Activated T-cell treated with anti-CD3 and anti-CD28 coated beads, Interleukin-2, amount 50 U/mL, for 72 hours (primary cell): Measurements from ENCODE around the gene RHO. TPM values are rescaled to one million over a fixed set of nuclear protein-coding genes. Genes with fewer than 3 reads are reported as not detected.

Experiments used
- ATAC-seq, 2 donors: fragments of 150-1000 bp; cut with Tn5 transposase; replicated peaks in 1 of 2; 2 replicates each; pipeline ENCODE4 v1.10.0; 2021; ENCODE audit warnings: moderate library complexity in 2 of 2, mild to moderate bottlenecking in 1 of 2
- DNase-seq, 2 donors: peaks; one replicate each; pipeline ENCODE4 v3.0.0; 2021 to 2022; ENCODE audit warnings: mixed read lengths in 1 of 2
- H3K27ac Mint-ChIP-seq: one replicate; pipeline ENCODE4 v1.8.0; 2022; ENCODE audit warnings: mild to moderate bottlenecking, moderate library complexity, mixed read lengths
- H3K27me3 Mint-ChIP-seq: one replicate; pipeline ENCODE4 v1.8.0; 2022; ENCODE audit warnings: low read depth, mixed read lengths
- H3K36me3 Mint-ChIP-seq, 2 donors: one replicate each; pipeline ENCODE4 v1.8.0; 2022; ENCODE audit warnings: mixed read lengths in 2 of 2, mild to moderate bottlenecking in 1 of 2; ENCODE audit not compliant: insufficient read depth in 2 of 2
- H3K4me1 Mint-ChIP-seq: one replicate; pipeline ENCODE4 v1.8.0; 2022; ENCODE audit warnings: low read depth, mixed read lengths
- H3K4me3 Mint-ChIP-seq, 2 donors: one replicate each; pipeline ENCODE4 v1.8.0; 2022; ENCODE audit warnings: mild to moderate bottlenecking in 2 of 2, mixed read lengths in 2 of 2, moderate library complexity in 2 of 2
- H3K9me3 Mint-ChIP-seq, 2 donors: one replicate each; pipeline ENCODE4 v1.8.0; 2022; ENCODE audit warnings: mixed read lengths in 2 of 2
- total RNA-seq, 2 donors: library from RNA; stranded (reverse); gene quantifications; one replicate each; pipeline ENCODE4 v1.2.3, GENCODE V29; 2022

RHO gene
- total RNA-seq, 2 donors from 2014 or later: not detected

DNA sequence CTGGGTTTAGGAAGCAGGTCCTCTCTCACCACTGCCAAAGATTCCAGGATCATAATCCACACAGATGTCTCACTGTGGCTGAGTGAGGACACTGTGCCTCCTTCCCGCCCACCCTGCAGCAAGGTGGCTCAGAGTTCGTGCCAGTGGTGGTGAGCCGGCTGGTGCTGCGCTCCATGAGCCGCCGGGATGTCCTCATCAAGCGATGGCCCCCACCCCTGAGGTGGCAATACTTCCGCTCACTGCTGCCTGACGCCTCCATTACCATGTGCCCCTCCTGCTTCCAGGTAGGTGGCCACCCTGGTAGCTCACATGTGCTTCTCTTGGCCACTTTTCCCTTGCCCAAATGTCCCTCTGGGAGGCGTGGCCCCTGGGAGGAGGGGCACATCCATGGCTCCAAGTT lies 9.0 kb upstream of the RHO start:
- no peak overlapping the region for H3K4me3 Mint-ChIP-seq
- no peaks in the 10 kb centered on the region for H3K27me3 Mint-ChIP-seq
- no peak for ATAC-seq
- no peak for DNase-seq
- H3K4me1 Mint-ChIP-seq: no peaks in the 10 kb centered on the region
- H3K27ac Mint-ChIP-seq: no peak overlapping the region
- H3K36me3 Mint-ChIP-seq: peaks cover 0 to 2% of the 10 kb centered on the region in 2 donors
- H3K9me3 Mint-ChIP-seq: no peaks in the 10 kb centered on the region

DNA sequence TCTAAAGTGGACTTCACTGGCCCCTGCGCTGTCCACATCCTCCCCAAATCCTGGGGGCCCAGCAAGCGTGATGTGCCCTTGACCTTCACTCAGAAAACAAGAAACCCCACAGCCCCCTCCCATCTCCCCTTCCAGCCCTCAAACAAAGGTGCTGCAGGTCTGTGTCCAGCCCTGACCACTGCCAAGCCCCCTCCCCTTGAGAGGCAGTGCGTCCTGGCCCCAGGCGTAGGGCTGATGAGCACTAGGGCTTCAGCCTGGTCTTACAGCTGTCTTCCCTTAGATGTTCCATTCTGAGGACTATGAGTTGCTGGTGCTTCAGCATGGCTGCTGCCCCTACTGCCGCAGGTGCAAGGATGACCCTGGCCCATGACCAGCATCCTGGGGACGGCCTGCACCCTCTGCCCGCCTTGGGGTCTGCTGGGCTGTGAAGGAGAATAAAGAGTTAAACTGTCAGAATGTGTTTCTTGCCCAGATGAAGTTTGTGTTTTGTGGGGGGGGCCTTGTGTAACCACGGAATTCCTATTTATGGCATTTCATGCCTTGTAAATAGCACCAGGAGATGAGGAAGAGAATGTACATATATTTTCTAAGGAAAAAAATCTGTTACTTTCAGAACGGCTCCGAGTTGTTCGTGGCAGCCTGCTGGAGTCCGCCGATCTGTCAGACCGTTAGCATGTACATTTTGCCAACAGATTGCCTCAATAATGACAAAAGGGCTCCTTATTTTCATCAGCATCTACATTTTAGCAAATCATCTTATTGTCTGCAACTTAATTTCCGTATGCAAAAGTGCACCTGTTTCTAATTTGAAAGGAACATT lies 8.3 kb upstream of the RHO start:
- no peak overlapping the region for H3K27ac Mint-ChIP-seq
- H3K27me3 Mint-ChIP-seq: no peaks in the 10 kb centered on the region
- H3K36me3 Mint-ChIP-seq: peaks cover 0 to 2% of the 10 kb centered on the region in 2 donors
- H3K9me3 Mint-ChIP-seq: no peaks in the 10 kb centered on the region
- ATAC-seq (no peak), DNase-seq (no peak)
- H3K4me1 Mint-ChIP-seq: no peaks in the 10 kb centered on the region
- H3K4me3 Mint-ChIP-seq: no peak overlapping the region

DNA sequence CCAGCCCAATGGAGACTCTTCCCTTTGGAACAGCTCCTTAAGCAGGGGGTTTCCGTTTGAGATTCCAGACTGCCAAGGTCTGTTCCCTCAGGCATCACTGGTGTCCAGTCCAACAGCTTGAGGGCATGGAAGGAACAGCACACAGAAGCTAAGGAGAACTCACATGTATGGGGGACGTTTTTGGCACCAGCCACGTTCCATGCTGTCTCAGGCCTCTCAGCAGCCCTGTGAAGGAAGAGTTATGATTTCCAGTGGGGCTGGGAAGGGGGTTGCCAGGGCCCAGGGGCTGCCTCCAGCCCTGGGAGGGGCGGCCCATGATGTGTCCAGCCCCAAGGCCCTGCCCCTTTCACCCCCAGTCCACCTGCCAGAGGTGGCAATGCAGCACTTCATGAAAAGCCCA lies 7.5 kb upstream of the RHO start:
- Mint-ChIP-seq H3K4me1 (peaks cover 4% of the 10 kb centered on the region), H3K27me3 (no peaks in the 10 kb centered on the region), H3K4me3 (no peak overlapping the region), H3K36me3 (peaks cover 0 to 2% of the 10 kb centered on the region in 2 donors), H3K9me3 (no peaks in the 10 kb centered on the region), H3K27ac (no peak overlapping the region)
- DNase-seq: no peak
- ATAC-seq: no peak

DNA sequence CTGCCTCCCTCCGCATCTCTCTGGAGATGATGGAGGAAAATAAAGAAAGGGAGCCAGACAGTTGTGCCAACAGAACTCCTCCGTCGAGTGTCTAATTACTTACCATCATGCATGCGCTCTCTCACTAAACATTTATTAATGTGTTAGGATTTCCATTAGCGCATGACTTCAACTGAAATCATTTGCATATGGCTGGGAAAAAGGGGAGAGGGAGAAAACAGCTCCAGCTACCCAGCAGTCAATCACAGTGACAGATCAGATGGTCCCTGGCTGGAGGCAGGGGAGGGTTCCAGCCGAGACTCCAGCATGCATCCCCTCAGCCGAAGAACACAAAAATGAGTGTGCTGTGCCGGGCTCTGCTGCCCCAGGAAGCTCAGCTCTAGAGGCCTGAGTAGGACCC lies 6.8 kb upstream of the RHO start:
- Mint-ChIP-seq H3K27ac (no peak overlapping the region), H3K36me3 (peaks cover 0 to under 1% of the 10 kb centered on the region in 2 donors), H3K9me3 (no peaks in the 10 kb centered on the region), H3K4me1 (peaks cover 8% of the 10 kb centered on the region), H3K27me3 (no peaks in the 10 kb centered on the region), H3K4me3 (no peak overlapping the region)
- DNase-seq (no peak), ATAC-seq (no peak)

DNA sequence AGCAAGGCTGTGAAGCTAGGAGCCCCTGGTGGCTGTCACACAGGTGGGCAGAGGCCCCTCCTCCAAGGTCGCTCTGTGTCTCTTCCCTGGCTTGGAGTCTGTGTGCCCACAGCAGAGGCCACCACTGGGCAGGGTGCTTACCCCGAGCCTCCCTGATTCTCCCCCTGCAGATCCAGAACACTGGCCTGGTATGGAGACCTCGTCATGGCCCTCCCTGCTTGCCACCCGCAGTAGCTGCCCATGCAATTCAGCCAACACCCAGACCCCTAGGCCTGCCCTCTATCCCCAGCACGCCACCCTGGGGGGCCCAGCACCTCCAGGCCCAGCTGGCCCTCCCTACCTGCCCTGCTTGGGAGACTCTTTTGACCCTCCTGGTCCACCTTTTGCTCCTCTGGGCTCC lies 5.5 kb upstream of the RHO start:
- Mint-ChIP-seq H3K4me1 (peaks cover 8% of the 10 kb centered on the region), H3K27me3 (no peaks in the 10 kb centered on the region), H3K9me3 (no peaks in the 10 kb centered on the region), H3K36me3 (no peaks in the 10 kb centered on the region), H3K4me3 (no peak overlapping the region), H3K27ac (no peak overlapping the region)
- ATAC-seq: no peak
- no peak for DNase-seq

DNA sequence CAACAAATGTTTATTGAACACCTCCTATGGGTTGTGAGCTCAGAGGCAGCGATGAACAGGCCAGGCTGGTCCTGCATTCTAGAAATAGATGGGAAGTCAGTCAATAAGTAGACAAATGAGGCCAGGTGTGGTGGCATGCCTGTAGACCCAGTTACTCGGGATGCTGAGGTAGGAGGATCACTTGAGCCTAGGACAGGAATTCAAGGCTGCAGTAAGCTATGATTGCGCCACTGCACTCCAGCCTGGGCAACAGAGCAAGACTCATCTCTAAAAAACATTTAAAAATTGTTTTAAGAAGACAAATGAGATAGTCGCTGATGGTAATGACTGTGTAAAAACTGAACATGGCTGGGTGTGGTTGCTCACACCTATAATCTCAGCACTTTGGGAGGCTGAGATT lies 4.4 kb upstream of the RHO start:
- no peak overlapping the region for H3K4me3 Mint-ChIP-seq
- H3K27me3 Mint-ChIP-seq: no peaks in the 10 kb centered on the region

DNA sequence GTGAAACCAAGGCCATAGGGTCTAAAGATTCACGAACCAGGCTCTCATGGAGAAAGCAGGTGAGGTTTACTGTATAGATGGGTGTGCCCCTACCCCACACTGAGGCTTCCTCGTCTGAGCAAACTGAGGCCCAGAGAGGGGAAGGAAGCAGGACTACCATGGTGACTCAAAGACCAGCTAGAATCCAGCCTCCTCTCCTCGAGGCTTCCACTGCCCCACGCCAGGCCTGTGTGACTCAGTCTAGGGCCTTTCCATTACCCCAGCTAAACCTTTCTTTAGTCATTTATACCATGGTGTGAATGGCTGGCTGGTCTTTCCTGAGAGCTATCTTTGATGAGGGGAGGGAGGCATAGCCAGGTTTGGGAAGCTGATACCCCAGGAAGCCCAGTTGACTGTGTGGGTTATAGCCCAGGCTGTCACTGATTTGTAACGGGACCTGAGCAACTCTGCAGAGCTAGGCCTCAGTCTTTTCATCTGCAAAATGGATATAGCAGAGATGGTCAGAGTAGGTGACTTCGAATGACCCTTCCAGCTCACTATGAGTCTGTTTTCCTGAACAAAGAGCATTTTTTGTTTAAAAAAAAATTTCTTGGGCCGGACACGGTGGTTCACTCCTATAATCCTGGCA lies 3.0 kb upstream of the RHO start:
- DNase-seq (peak; percentile 16 to 20), ATAC-seq (peak; percentile 76 to 89)
- no peaks in the 10 kb centered on the region for H3K27me3 Mint-ChIP-seq
- H3K4me3 Mint-ChIP-seq: no peak overlapping the region
- no peaks in the 10 kb centered on the region for H3K9me3 Mint-ChIP-seq
- no peak overlapping the region for H3K27ac Mint-ChIP-seq
- H3K36me3 Mint-ChIP-seq: no peaks in the 10 kb centered on the region
- H3K4me1 Mint-ChIP-seq: peaks cover 8% of the 10 kb centered on the region

More for the DNA sequence above, 4.4 kb upstream of the RHO start:
- Mint-ChIP-seq H3K27ac (no peak overlapping the region), H3K36me3 (no peaks in the 10 kb centered on the region), H3K9me3 (no peaks in the 10 kb centered on the region), H3K4me1 (peaks cover 8% of the 10 kb centered on the region)
- ATAC-seq: no peak
- no peak for DNase-seq

DNA sequence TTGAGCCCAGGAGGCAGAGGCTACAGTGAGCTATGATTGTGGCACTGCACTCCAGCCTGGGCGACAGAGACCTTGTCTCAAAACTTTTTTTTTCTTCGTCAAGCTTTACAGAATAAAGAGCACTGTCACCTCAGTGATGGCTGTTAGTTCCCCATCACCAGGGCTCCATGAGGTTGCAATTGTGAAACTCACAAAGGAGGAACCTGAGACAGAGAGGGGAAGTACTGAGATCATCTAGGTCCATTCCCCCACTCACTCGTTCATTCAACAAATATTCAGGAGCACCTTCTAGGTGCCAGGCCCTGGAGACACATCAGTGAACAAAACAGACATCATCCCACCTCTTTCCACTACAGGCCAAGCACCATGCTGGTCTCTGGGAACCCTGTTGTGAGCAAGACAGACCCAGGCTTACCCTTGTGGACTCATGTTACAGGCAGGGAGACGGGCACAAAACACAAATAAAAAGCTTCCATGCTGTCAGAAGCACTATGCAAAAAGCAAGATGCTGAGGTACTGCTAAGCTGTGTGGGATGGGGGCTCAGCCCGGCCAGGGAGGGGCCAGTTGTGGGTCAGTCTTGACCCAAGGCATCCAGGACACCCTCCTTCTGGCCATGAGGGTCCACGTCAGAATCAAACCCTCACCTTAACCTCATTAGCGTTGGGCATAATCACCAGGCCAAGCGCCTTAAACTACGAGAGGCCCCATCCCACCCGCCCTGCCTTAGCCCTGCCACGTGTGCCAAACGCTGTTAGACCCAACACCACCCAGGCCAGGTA lies 2.1 kb upstream of the RHO start:
- ATAC-seq (no peak), DNase-seq (no peak)
- Mint-ChIP-seq H3K4me3 (no peak overlapping the region), H3K4me1 (peaks cover 8% of the 10 kb centered on the region), H3K36me3 (no peaks in the 10 kb centered on the region), H3K9me3 (no peaks in the 10 kb centered on the region), H3K27me3 (no peaks in the 10 kb centered on the region), H3K27ac (no peak overlapping the region)

DNA sequence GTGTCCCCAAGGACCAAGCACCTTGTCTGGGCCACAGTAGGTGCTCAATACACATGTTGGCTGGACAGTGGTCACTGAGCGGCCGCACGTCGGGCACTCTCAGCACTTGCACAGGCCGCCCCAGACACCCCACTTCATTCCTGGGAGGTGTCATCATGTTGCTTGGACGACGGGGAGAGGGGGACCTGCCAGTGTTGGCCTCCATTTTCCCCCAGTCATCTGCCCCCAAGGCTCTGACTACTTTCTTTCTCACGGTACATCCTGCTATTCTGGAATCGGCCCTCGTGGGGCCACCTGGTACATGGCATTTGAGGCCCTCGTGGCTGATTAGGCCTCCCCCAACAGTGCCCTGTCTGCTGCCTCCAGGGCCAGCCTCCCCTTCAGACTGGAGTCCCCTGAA lies 1.2 kb upstream of the RHO start:
- no peak for ATAC-seq
- H3K4me1 Mint-ChIP-seq: peaks cover 8% of the 10 kb centered on the region
- H3K4me3 Mint-ChIP-seq: no peak overlapping the region
- H3K36me3 Mint-ChIP-seq: no peaks in the 10 kb centered on the region
- no peaks in the 10 kb centered on the region for H3K27me3 Mint-ChIP-seq
- no peak for DNase-seq
- H3K9me3 Mint-ChIP-seq: no peaks in the 10 kb centered on the region
- no peak overlapping the region for H3K27ac Mint-ChIP-seq

DNA sequence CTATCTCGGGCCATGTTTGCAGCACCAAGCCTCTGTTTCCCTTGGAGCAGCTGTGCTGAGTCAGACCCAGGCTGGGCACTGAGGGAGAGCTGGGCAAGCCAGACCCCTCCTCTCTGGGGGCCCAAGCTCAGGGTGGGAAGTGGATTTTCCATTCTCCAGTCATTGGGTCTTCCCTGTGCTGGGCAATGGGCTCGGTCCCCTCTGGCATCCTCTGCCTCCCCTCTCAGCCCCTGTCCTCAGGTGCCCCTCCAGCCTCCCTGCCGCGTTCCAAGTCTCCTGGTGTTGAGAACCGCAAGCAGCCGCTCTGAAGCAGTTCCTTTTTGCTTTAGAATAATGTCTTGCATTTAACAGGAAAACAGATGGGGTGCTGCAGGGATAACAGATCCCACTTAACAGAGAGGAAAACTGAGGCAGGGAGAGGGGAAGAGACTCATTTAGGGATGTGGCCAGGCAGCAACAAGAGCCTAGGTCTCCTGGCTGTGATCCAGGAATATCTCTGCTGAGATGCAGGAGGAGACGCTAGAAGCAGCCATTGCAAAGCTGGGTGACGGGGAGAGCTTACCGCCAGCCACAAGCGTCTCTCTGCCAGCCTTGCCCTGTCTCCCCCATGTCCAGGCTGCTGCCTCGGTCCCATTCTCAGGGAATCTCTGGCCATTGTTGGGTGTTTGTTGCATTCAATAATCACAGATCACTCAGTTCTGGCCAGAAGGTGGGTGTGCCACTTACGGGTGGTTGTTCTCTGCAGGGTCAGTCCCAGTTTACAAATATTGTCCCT lies 1.2 kb downstream of the RHO start:
- ATAC-seq (no peak), DNase-seq (no peak)
- H3K4me3 Mint-ChIP-seq: no peak overlapping the region
- peaks cover 10% of the 10 kb centered on the region for H3K4me1 Mint-ChIP-seq
- H3K27ac Mint-ChIP-seq: no peak overlapping the region
- H3K27me3 Mint-ChIP-seq: no peaks in the 10 kb centered on the region
- no peaks in the 10 kb centered on the region for H3K9me3 Mint-ChIP-seq
- no peaks in the 10 kb centered on the region for H3K36me3 Mint-ChIP-seq

DNA sequence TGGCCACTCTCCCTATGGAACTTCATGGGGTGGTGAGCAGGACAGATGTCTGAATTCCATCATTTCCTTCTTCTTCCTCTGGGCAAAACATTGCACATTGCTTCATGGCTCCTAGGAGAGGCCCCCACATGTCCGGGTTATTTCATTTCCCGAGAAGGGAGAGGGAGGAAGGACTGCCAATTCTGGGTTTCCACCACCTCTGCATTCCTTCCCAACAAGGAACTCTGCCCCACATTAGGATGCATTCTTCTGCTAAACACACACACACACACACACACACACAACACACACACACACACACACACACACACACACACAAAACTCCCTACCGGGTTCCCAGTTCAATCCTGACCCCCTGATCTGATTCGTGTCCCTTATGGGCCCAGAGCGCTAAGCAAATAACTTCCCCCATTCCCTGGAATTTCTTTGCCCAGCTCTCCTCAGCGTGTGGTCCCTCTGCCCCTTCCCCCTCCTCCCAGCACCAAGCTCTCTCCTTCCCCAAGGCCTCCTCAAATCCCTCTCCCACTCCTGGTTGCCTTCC lies 1.9 kb downstream of the RHO start:
- no peak overlapping the region for H3K4me3 Mint-ChIP-seq
- no peak for ATAC-seq
- DNase-seq: no peak
- H3K27ac Mint-ChIP-seq: no peak overlapping the region
- no peaks in the 10 kb centered on the region for H3K27me3 Mint-ChIP-seq
- no peaks in the 10 kb centered on the region for H3K9me3 Mint-ChIP-seq
- H3K4me1 Mint-ChIP-seq: peaks cover 10% of the 10 kb centered on the region
- H3K36me3 Mint-ChIP-seq: no peaks in the 10 kb centered on the region

DNA sequence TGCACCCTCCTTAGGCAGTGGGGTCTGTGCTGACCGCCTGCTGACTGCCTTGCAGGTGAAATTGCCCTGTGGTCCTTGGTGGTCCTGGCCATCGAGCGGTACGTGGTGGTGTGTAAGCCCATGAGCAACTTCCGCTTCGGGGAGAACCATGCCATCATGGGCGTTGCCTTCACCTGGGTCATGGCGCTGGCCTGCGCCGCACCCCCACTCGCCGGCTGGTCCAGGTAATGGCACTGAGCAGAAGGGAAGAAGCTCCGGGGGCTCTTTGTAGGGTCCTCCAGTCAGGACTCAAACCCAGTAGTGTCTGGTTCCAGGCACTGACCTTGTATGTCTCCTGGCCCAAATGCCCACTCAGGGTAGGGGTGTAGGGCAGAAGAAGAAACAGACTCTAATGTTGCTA lies 2.4 kb downstream of the RHO start:
- peaks cover 8% of the 10 kb centered on the region for H3K4me1 Mint-ChIP-seq
- H3K27me3 Mint-ChIP-seq: no peaks in the 10 kb centered on the region
- H3K27ac Mint-ChIP-seq: no peak overlapping the region
- no peak for DNase-seq
- ATAC-seq: no peak
- no peak overlapping the region for H3K4me3 Mint-ChIP-seq
- no peaks in the 10 kb centered on the region for H3K9me3 Mint-ChIP-seq
- H3K36me3 Mint-ChIP-seq: no peaks in the 10 kb centered on the region
